GM21723 (cell line): ENCODE measurements around the gene CMTM4.
"Not testable (repeated sequence)": the region's sequence is repeated elsewhere in the genome, so short reads cannot be mapped to it uniquely, and the experiment has no call there.

Experiments
- ATAC-seq: cut with Tn5 transposase; IDR thresholded peaks from one replicate; pipeline ENCODE4 v1.9.1; 2021; ENCODE audit warnings: mild to moderate bottlenecking, moderate library complexity; ENCODE audit not compliant: unreplicated experiment

CMTM4 gene

DNA sequence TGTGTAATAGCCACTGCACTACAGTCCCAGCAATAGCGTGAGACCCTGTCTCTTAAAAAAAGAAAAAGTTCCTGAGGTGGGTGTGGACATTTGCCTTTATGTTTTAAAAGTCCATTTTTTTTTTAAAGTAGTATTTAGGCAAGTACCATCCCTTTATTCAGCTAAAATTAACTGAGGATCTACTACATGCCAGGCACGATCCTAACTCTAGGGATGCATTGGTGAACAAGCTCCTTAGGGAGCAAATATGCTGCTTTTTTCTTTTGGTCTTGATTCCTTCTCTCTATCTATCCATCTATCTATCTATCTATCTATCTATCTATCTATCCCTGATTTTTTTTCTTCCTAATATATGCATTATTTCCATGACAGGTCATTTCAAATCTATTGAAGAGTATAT is 47.4 kb downstream of the CMTM4 start:
- no peak for ATAC-seq

- ATAC-seq, result no peak
Observed at GRCh38 chr16:66647866-66648265, 48.7 kb downstream of the CMTM4 start.

- ATAC-seq, result no peak
Observed at GRCh38 chr16:66641387-66641786, 55.2 kb downstream of the CMTM4 start.

GRCh38 chr16:66640724-66641314 is 55.7 kb downstream of the CMTM4 start:
- ATAC-seq, result no peak

DNA sequence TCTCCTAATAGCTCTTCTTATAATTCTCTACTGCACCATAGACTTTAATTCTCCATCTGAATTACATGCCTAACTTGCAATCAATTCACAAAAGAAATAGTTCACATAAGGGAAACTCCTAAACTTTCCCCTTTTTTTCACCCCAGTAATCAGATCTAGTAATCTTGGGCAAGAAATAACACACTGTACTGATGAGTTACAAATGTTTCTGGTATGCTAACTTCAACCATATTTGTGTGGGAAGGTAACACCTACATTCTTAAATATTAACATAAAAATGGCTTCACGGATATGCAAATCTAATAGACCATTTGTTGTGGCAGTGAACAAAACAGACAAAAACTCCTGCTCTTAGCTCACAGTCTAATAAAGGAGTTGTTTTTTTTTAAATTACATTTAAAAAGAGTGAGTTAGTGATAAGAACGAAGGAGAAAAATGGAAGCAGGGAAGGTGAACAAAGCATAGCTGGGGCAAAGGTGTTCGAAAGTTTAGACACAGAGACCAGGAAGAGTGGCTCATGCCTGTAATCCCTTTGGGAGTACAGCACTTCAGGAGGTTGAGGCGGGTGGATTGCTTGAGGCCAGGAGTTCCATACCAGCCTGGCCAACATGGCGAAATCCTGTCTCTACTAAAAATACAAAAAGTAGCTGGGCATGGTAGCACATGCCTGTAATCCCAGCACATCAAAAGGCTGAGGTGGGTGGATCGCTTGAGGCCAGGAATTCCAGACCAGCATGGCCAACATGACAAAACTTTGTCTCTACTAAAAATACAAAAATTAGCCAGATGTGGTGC is 57.3 kb downstream of the CMTM4 start:
- no peak for ATAC-seq

GRCh38 chr16:66637806-66638205 is 58.7 kb downstream of the CMTM4 start:
- no peak for ATAC-seq

DNA sequence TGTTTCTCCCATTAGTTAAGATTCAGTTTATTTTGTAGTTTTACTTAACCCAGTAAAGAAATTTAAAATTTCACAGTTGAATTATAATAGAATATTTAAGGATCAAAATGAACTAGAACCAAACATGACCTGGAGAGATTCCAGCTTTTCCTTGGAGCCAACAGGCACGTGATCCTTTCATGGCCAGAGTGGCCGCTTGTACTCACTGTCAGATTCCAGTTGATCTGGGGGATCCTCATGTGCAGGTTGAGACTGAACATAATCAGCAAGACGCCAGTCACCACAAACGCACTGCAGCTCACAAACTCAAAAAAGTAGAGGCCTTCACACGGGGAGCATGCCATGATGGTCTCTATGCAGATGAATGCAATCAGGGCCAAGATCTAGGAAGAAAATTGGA is 60.3 kb downstream of the CMTM4 start:
- ATAC-seq, result no peak

- no peak for ATAC-seq
Observed at GRCh38 chr16:66635406-66635805, 61.1 kb downstream of the CMTM4 start.

- ATAC-seq, result no peak
Observed at GRCh38 chr16:66634527-66635196, 61.9 kb downstream of the CMTM4 start.

- not testable (repeated sequence) for ATAC-seq
Observed at GRCh38 chr16:66631558-66631957, 65.0 kb downstream of the CMTM4 start.

GRCh38 chr16:66630561-66631260 is 65.8 kb downstream of the CMTM4 start:
- ATAC-seq, result not testable (repeated sequence)

DNA sequence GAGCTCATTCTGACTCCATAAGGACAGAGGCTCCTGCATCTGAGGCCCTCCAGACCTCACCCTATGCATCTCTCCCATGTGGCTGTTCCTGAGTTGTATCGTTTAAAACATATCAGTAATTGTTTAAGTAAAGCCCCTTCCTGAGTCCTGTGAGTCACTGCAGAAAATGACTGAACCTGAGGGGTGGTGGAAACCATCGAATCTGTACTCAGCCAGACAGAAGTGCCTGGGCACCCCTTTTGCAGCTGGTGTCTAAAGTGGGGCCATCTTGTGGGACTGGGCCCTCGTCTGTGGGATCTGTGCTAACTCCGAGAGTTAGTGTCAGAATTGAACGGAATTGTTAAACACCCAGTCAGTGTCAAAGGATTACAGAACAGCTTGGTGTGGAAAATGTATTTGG is 66.7 kb downstream of the CMTM4 start:
- ATAC-seq, result no peak

DNA sequence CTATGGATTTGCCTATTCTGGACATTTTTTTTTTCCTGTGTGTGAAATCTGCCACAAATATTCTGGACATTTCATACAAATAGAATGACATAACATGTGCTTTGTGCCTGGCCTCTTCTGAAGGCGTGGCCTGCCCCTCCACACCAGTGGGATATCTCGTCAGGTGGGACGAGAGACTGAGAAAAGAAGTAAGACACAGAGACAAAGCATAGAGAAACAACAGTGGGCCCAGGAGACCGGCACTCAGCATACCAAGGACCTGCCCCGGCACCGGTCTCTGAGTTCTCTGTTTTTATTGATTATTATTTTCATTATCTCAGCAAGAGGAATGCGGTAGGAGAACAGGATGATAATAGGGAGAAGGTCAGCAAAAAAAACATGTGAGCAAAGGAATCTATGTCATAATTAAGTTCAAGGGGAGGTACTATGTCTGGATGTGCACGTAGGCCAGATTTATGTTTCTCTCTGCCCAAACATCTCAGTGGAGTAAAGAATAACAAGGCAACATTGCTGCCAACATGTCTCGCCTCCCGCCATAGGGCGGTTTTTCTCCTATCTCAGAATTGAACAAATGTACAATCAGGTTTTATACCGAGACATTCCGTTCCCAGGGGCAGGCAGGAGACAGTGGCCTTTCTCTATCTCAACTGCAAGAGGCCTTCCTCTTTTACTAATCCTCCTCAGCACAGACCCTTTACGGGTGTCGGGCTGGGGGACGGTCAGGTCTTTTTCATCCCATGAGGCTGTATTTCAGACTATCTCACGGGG is 68.7 kb downstream of the CMTM4 start:
- not testable (repeated sequence) for ATAC-seq

GRCh38 chr16:66623755-66624154 is 72.8 kb downstream of the CMTM4 start:
- no peak for ATAC-seq

DNA sequence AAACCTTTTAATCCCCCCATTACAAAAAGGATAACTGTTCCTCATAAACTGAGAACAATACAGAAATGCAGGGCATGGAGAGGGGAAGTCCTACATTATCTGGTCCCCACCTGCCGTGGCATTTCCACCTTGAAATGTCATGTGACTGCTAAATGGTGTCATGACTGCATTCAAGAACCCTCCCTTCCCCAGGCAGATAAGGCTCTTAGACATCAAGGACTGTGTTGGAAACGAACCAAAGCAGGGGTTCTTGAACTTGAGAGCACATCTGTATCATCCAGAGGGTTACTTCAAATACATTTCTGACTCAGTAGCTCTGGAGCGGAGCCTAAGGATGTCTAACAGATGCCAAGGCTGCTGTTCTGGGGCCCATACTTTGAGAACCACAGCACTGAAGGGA is 73.7 kb downstream of the CMTM4 start:
- no peak for ATAC-seq

DNA sequence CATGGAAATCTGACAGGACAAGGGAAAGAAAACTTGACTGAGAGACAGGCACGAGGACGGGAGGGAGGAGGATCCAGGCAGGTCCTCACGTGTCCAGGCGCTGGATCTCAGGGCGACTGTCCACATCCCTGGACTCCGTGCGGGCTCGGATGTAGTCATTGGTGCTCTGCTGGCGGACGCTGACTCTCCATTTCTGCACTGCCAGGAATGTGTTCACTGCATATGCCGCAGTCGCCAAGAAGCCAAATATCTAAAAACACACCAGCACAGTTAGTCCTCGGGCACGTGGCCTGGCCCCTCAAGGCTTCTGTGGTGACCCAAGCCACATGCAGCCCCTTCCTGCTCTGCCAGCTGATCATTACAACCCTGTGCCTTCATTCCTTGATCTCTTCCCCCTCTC is 74.6 kb downstream of the CMTM4 start:
- ATAC-seq, result no peak

DNA sequence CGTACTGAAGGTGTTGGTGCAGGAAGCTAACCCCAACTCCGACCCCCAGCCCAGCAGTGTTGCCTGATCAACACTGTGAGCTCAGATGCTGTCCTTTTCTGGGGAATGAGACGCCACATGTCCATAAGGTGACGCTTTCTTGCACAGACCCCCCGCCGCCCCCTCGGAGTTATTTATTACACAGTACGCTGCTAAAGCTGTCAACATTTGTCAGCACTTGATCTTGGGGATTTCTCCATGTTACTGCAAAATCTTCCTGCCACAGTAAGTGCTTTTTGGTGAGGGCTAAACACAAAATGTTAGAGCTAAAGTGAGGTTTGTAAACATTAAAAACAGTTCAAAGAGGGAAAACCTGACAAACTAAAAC is 76.1 kb downstream of the CMTM4 start:
- ATAC-seq, result no peak

DNA sequence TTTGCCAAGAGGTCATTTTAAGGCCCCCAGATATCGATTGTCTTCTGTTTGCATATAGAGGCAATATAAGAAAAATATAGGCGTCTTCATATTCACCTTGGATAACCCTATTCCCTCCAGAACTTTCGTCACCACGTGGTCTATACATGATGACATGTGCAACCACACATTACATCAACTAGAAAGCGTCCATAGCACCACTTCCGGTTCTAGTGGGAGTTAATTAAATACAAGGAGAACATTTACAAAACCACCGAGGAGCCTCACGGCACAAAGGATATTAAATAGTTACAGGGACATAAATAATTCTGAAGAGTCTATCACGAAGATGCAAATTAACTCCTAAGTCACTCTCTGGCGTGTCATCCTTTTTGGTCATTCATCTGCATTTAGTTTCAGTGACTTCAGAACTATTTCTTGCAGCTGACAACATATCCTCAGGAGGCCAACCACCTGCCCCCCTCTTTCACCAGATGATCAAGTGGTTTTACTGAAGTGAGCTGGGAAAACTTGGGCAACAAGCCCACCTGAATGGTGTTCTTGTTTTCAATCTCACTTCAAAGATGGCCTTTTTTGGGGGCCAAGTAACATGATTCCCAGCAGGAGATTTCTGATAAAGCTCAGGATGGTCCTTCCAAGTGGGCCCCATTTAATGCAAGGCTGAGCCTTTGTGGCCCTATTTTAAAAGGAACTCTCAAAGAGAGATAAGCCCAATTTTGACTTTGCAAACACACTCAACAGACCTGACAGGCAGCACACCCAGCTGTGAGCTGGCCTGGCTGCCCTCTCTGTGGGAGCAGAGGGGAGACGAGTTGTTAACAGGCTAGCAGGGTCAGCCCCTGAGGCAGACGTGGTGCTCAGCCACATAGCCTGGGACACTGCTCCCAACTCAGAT is 76.8 kb downstream of the CMTM4 start:
- ATAC-seq, result no peak

DNA sequence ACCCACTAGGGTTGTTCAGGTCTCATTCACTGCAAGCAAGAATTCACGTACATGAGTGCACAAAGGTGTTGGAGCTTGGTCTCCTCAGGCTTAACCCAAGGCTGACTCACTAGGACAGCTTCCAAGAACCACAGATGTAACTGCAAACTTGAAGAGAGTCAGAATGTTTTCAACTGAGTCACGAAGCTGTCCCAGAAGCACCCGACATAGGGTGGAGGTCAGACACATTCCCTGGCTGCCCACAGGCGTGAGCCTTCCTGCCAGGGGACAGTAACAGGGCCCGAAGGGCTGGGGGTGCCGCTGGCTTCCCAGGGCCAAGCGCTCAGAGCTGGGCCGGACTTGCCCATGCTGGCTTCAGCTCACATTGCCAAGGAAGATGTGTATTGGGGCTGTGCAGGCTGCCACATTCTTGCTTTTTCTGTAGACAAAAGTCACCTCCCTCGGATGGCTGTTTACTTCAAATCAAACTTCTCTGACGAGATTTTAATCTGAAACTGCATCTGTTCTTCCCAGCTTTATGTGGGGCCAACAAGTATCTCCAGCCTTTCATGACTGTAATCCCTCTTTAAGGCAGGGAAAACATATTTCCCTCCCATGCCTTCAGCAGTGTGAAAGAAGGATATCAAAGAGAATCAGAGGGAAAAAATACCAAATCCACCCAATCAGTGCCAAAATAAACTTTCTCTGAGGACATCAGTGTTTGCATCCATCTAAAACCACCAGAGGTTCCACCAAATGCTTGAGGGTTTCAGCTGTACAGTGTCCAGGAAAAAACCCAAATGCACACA is 77.8 kb downstream of the CMTM4 start:
- ATAC-seq, result no peak
